PC-3 (cell line): ENCODE results near the gene GHRH.

Experiments
- EZH2 ChIP-seq: fragments of 300-600 bp; sonication (generic); IDR thresholded peaks from one replicate; pipeline ENCODE4 v1.6.1; 2017; ENCODE audit warnings: antibody characterized with exemption, mild to moderate bottlenecking, low read length; ENCODE audit not compliant: unreplicated experiment
- EZH2phosphoT487 ChIP-seq: fragments of 300-600 bp; sonication (generic); IDR thresholded peaks from 2 replicates; pipeline ENCODE4 v1.6.1; 2018; ENCODE audit warnings: mild to moderate bottlenecking, antibody characterized with exemption, low read length, borderline replicate concordance
- TF ChIP-seq, protein P1 (sequence below): fragments of 300-600 bp; sonication (generic); conservative IDR thresholded peaks from 2 replicates; pipeline ENCODE4 v1.5.1; 2017; ENCODE audit warnings: antibody characterized with exemption, low read depth, mild to moderate bottlenecking, low read length

DNA sequence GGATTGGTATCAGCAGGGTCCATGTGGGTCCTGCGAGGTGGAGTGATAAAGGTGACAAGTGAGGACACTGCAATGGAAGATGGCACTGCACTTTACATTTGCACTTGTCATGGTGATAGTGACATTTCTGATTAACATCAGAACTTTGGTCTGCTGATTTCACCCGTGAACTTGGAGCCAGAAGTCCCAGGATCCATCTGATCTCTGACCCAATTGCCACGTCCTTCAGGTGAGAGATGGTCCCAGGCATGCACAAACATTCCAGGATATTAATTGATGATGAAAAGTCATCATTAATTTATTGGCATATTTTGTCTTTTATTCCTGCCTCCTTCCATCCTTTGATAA lies 9.8 kb upstream of the GHRH start:
- TF ChIP-seq EZH2 (no peak), EZH2phosphoT487 (no peak)
- TF ChIP-seq, protein P1, sequence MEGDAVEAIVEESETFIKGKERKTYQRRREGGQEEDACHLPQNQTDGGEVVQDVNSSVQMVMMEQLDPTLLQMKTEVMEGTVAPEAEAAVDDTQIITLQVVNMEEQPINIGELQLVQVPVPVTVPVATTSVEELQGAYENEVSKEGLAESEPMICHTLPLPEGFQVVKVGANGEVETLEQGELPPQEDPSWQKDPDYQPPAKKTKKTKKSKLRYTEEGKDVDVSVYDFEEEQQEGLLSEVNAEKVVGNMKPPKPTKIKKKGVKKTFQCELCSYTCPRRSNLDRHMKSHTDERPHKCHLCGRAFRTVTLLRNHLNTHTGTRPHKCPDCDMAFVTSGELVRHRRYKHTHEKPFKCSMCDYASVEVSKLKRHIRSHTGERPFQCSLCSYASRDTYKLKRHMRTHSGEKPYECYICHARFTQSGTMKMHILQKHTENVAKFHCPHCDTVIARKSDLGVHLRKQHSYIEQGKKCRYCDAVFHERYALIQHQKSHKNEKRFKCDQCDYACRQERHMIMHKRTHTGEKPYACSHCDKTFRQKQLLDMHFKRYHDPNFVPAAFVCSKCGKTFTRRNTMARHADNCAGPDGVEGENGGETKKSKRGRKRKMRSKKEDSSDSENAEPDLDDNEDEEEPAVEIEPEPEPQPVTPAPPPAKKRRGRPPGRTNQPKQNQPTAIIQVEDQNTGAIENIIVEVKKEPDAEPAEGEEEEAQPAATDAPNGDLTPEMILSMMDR: no peak
